Head of caudate nucleus (tissue), 42 donors: ENCODE data around the gene SHROOM2.

Experiments
- DNase-seq, 42 donors: peaks; one replicate each; pipeline versions ENCODE4 v3.0.0 to v3.0.0-alpha.2; 2020 to 2021; ENCODE audit warnings: mixed read lengths in 7 of 42
- intact Hi-C: fragments of 100-400 bp; cut with DNase I; formaldehyde crosslinking; loops from one replicate; pipeline ENCODE4 v1.15.0; 2022

SHROOM2 gene

DNA sequence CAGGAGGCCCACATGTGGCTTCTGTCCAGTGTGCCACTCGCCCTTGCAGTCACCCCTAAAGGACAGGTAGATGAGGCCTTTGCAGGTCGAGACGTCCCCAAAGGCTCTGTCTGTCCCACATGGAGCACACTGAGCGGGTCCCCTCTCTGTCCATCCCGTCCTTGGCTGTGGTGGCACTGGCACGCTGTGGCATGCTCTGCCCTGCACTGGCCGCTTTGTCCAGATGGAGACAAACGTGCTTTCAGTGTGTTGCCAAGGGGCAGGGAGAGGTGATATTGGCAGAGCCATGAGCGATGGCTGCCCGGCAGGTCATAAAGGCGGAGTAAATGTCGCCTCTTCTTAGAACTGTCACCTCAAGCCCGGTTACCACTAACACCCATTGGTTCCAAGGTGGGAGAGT is 94.0 kb downstream of the SHROOM2 start:
- DNase-seq, result no peak
- intact Hi-C loops, result loop anchor here (10.0 kb wide), 1 partner anchor 115 kb away; no protein-coding TSS in a partner anchor

DNA sequence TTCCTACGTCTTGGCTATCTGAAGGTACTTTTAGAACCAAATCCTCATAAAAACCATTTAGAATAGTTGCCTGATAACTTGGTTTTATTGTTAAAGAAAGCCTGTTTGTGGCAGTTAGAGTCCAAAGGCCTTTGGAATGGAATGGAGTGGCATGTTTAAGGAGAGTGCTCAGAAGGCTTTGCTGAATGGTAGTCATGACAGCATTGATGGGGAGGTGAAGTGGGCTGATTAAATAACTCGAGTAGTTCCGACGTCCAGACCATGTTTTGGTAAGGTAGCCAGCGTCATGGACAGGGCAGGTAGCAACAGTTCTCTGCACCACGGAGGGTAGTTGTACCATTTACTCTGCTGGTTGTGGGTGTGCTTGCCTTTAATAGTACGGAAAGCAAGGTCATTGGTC is 94.6 kb downstream of the SHROOM2 start:
- DNase-seq, result no peak

GRCh38 chrX:9882669-9883446 is 96.6 kb downstream of the SHROOM2 start:
- intact Hi-C loops, result loop anchor here (10.0 kb wide), 1 partner anchor 112 kb away; no protein-coding TSS in a partner anchor
- DNase-seq, result peak in 1 of 42 donors; percentile 28

More for the DNA sequence above, 94.6 kb downstream of the SHROOM2 start:
- intact Hi-C loops, result loop anchor here (10.0 kb wide), 1 partner anchor 114 kb away; no protein-coding TSS in a partner anchor

- intact Hi-C loops, result loop anchor here (10.0 kb wide), 1 partner anchor 111 kb away; no protein-coding TSS in a partner anchor
Observed at GRCh38 chrX:9884031-9884779, 98.0 kb downstream of the SHROOM2 start.

DNA sequence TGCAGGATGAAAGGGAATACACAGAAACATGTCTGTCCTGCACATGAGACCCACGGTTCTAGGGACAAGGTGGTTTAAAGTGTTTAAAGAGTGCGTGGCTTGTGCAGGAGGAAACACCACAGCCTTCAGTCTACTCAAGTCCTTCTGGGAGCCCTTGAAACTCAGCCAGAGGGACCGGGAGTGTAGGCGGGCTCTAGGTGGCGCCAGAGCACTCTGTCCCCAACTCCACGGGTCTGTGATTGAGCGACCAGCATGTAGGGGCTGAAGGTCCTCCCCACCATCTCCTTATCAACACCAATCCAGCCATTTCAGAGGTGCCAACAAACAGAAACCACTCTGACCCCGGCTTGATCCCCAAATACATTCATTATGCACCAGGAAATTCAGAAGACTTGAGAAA is 98.9 kb downstream of the SHROOM2 start:
- intact Hi-C loops, result loop anchor here (5.0 to 10.0 kb wide), 2 partner anchors 110 to 232 kb away; no protein-coding TSS in a partner anchor
- peak; percentile 52 to 88 (median 74) for DNase-seq

More at GRCh38 chrX:9884031-9884779, 98.0 kb downstream of the SHROOM2 start:
- no peak for DNase-seq

- intact Hi-C loops, result loop anchor here (5.0 to 10.0 kb wide), 2 partner anchors 107 to 230 kb away; no protein-coding TSS in a partner anchor
- DNase-seq, result no peak
Observed at GRCh38 chrX:9887659-9888297, 101.5 kb downstream of the SHROOM2 start.

GRCh38 chrX:9888953-9889470 is 102.8 kb downstream of the SHROOM2 start:
- DNase-seq, result no peak
- intact Hi-C loops, result loop anchor here (5.0 to 10.0 kb wide), 2 partner anchors 106 to 228 kb away; no protein-coding TSS in a partner anchor

DNA sequence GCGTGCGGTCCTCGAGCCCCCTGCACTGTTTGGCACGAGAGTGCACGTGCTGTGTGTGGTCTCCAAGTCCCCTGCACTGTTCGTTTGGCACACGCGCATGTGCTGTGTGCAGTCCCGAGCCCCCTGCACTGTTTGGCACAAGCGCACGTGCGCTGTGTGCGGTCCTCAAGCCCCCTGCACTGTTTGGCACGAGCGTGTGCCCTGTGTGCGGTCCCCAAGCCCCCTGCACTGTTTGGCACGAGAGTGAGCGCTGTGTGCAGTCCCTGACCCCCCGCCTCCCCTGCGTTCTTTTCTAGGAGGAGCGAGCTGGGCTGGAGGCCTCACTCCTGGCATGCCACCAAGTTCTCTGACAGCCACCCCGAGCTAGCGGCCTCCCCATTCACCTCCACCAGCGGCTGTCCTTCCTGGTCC is 104.5 kb downstream of the SHROOM2 start:
- intact Hi-C loops, result no loop called here
- DNase-seq, result no peak

GRCh38 chrX:9895225-9895912 is 109.1 kb downstream of the SHROOM2 start:
- no peak for DNase-seq
- intact Hi-C loops, result no loop called here

- intact Hi-C loops, result no loop called here
- peak in 3 of 42 donors; percentile 11 to 49 (median 18) for DNase-seq
Observed at GRCh38 chrX:9897761-9898161, 111.5 kb downstream of the SHROOM2 start.

GRCh38 chrX:9899640-9900111 is 113.4 kb downstream of the SHROOM2 start:
- peak; percentile 55 to 90 (median 80) for DNase-seq
- intact Hi-C loops, result no loop called here

GRCh38 chrX:9902656-9903055 is 116.4 kb downstream of the SHROOM2 start:
- intact Hi-C loops, result no loop called here
- peak in 27 of 42 donors; percentile 14 to 67 (median 39) for DNase-seq

GRCh38 chrX:9903146-9903545 is 116.9 kb downstream of the SHROOM2 start:
- intact Hi-C loops, result no loop called here
- no peak for DNase-seq

DNA sequence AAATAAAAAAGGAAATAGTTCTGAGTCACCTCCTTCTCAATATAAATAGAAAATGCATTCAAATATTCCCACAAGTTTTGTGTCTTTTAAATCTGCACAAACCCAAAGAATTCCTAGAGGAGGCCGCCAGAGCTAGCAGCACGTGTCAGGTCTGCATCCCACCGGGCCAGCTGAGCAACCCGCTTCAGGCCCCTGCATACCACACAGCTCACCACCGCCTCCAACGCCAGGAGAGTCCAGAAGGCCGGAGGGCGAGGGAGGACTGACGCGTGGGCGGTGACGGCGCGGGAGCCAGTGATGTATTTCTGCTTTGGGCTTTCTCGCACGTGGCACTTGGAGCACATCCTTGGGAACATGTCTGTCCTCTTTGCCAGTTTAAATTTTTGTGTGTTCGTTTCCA is 119.1 kb downstream of the SHROOM2 start:
- intact Hi-C loops, result no loop called here
- peak in 1 of 42 donors; percentile 18 for DNase-seq

GRCh38 chrX:9905721-9906120 is 119.5 kb downstream of the SHROOM2 start:
- DNase-seq, result no peak
- intact Hi-C loops, result no loop called here

GRCh38 chrX:9906919-9907318 is 120.7 kb downstream of the SHROOM2 start:
- intact Hi-C loops, result no loop called here

GRCh38 chrX:9907645-9908387 is 121.6 kb downstream of the SHROOM2 start:
- intact Hi-C loops, result no loop called here

More at GRCh38 chrX:9906919-9907318, 120.7 kb downstream of the SHROOM2 start:
- no peak for DNase-seq

More at GRCh38 chrX:9907645-9908387, 121.6 kb downstream of the SHROOM2 start:
- no peak for DNase-seq
